ENCODE data around the gene TCP11L2.

The TCP11L2 gene

DNA sequence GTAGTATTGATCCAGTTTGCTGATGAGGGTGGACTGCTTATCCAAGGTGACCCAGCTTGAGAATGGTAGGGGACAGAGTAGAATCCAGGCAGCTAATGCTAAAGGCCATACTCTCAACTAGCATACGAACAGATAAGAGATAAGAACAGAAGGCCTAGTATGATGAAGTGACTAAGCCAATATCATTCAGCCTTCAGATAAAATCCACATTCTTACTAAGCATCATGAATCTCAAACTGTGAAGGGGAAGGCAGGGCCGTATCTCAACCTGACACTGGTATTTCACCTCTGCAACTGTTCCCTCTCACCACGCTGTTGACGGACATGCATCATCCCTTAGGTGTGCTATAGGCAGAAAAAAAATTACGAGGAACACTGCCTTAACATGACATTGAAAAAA is 46.6 kb upstream of the TCP11L2 start:
- Histone ChIP-seq H3K4me3 (ENCODE audit: low read length) (no peak overlapping the region), H3K27me3 (ENCODE audit: control insufficient read depth, low read length) (no peaks in the 10 kb centered on the region), H3K4me2 (ENCODE audit: low read length) (no peak overlapping the region), H3K4me1 (ENCODE audit: control insufficient read depth, low read length) (peaks cover 10% of the 10 kb centered on the region), H3K9me3 (ENCODE audit: control insufficient read depth, insufficient read depth, low read length) (no peaks in the 10 kb centered on the region), H3K36me3 (ENCODE audit: control insufficient read depth, low read length) (no peaks in the 10 kb centered on the region), H4K20me1 (ENCODE audit: control insufficient read depth, insufficient read depth, low read depth, low read length) (no peaks in the 10 kb centered on the region), H3K9me2 (replicated peaks; ENCODE audit: control insufficient read depth, low read length) (no peaks in the 10 kb centered on the region), H3K79me2 (ENCODE audit: control insufficient read depth, low read length) (no peaks in the 10 kb centered on the region), H3F3A (ENCODE audit: control insufficient read depth, insufficient read depth) (no peaks in the 10 kb centered on the region), H3K27ac (ENCODE audit: low read depth, low read length) (no peak overlapping the region)
- TF ChIP-seq, protein P1, sequence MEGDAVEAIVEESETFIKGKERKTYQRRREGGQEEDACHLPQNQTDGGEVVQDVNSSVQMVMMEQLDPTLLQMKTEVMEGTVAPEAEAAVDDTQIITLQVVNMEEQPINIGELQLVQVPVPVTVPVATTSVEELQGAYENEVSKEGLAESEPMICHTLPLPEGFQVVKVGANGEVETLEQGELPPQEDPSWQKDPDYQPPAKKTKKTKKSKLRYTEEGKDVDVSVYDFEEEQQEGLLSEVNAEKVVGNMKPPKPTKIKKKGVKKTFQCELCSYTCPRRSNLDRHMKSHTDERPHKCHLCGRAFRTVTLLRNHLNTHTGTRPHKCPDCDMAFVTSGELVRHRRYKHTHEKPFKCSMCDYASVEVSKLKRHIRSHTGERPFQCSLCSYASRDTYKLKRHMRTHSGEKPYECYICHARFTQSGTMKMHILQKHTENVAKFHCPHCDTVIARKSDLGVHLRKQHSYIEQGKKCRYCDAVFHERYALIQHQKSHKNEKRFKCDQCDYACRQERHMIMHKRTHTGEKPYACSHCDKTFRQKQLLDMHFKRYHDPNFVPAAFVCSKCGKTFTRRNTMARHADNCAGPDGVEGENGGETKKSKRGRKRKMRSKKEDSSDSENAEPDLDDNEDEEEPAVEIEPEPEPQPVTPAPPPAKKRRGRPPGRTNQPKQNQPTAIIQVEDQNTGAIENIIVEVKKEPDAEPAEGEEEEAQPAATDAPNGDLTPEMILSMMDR (IDR thresholded peaks at IDR 0.05; ENCODE audit: low read depth, low read length, poor library complexity, severe bottlenecking), result no peak
- TF ChIP-seq EZH2phosphoT487 (IDR thresholded peaks at IDR 0.05; ENCODE audit: borderline replicate concordance, low read length), result no peak

DNA sequence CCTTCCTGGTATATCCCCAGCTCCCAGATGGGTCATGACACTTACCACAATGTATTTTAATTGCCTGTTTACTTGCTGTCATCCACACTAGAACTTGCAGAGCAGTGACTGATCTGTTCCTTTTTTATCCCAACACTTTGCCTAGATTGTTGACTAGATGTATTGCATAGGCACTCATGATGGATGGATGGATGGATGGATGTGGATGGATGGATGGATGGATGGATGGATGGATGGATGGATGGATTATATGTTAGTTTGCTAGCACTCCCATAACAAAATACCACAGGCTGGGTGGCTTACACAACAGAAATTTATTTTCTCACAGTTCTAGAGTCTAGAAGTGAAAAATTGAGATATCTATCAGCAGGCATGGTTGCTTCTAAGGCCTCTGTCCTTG is 46.0 kb upstream of the TCP11L2 start:
- H3K4me2 ChIP-seq (ENCODE audit: low read length), result no peak overlapping the region
- no peaks in the 10 kb centered on the region for H3K36me3 ChIP-seq (ENCODE audit: control insufficient read depth, low read length)
- no peaks in the 10 kb centered on the region for H3K9me2 ChIP-seq (replicated peaks; ENCODE audit: control insufficient read depth, low read length)
- H3K4me3 ChIP-seq (ENCODE audit: low read length), result no peak overlapping the region
- no peaks in the 10 kb centered on the region for H3K79me2 ChIP-seq (ENCODE audit: control insufficient read depth, low read length)
- TF ChIP-seq, protein P1 (IDR thresholded peaks at IDR 0.05; ENCODE audit: low read depth, low read length, poor library complexity, severe bottlenecking), result no peak
- no peak for TF ChIP-seq EZH2phosphoT487 (IDR thresholded peaks at IDR 0.05; ENCODE audit: borderline replicate concordance, low read length)
- H4K20me1 ChIP-seq (ENCODE audit: control insufficient read depth, insufficient read depth, low read depth, low read length), result no peaks in the 10 kb centered on the region
- H3K4me1 ChIP-seq (ENCODE audit: control insufficient read depth, low read length), result peaks cover 5% of the 10 kb centered on the region
- H3K9me3 ChIP-seq (ENCODE audit: control insufficient read depth, insufficient read depth, low read length), result no peaks in the 10 kb centered on the region
- no peak overlapping the region for H3K27ac ChIP-seq (ENCODE audit: low read depth, low read length)
- no peaks in the 10 kb centered on the region for H3K27me3 ChIP-seq (ENCODE audit: control insufficient read depth, low read length)
- H3F3A ChIP-seq (ENCODE audit: control insufficient read depth, insufficient read depth), result no peaks in the 10 kb centered on the region

DNA sequence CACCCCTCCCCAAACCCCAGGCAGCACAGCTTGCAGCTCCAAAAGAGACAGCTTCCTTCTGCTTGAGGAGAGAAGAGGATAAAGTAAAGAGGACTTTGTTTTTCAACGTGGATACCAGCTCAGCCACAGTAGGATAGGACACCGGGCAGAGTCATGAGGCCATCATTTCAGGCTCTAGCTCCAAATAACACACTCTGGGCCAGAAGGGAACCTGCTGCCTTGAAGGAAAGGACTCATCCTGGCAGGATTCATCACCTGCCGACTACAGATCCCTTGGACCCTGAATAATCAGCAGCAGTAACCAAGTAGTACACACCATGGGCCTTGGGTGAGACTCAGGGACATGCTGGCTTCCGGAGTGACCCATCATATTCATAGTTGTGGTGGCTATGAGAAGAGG is 44.3 kb upstream of the TCP11L2 start:
- H3F3A ChIP-seq (ENCODE audit: control insufficient read depth, insufficient read depth), result no peaks in the 10 kb centered on the region
- TF ChIP-seq EZH2phosphoT487 (IDR thresholded peaks at IDR 0.05; ENCODE audit: borderline replicate concordance, low read length), result no peak
- TF ChIP-seq, protein P1 (IDR thresholded peaks at IDR 0.05; ENCODE audit: low read depth, low read length, poor library complexity, severe bottlenecking), result no peak

DNA sequence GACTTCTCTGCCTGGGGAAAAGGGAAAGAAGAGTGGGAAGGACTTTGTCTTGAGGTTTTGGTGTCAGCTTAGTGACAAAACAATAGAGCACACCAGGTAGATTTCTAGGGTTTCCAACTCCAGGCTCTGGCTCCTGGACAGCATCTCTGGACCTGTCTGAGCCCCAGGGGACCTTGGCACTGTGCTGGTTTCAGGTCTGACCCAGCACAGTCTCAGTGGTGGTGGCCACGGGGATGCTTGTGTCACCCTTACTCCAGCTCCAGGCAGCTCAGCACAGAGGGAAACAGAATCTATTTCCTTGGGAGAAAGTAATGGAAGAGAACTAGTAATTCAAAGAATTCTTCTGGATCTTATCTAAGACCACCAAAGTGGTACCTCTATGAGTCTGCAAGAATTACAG is 43.6 kb upstream of the TCP11L2 start:
- Histone ChIP-seq H3K4me1 (ENCODE audit: control insufficient read depth, low read length) (no peaks in the 10 kb centered on the region), H3K79me2 (ENCODE audit: control insufficient read depth, low read length) (no peaks in the 10 kb centered on the region), H3K36me3 (ENCODE audit: control insufficient read depth, low read length) (no peaks in the 10 kb centered on the region), H4K20me1 (ENCODE audit: control insufficient read depth, insufficient read depth, low read depth, low read length) (no peaks in the 10 kb centered on the region), H3K9me2 (replicated peaks; ENCODE audit: control insufficient read depth, low read length) (no peaks in the 10 kb centered on the region), H3F3A (ENCODE audit: control insufficient read depth, insufficient read depth) (no peaks in the 10 kb centered on the region), H3K9me3 (ENCODE audit: control insufficient read depth, insufficient read depth, low read length) (no peaks in the 10 kb centered on the region), H3K27me3 (ENCODE audit: control insufficient read depth, low read length) (no peaks in the 10 kb centered on the region), H3K4me3 (ENCODE audit: low read length) (no peak overlapping the region), H3K4me2 (ENCODE audit: low read length) (no peak overlapping the region), H3K27ac (ENCODE audit: low read depth, low read length) (no peak overlapping the region)
- TF ChIP-seq, protein P1 (IDR thresholded peaks at IDR 0.05; ENCODE audit: low read depth, low read length, poor library complexity, severe bottlenecking), result no peak
- no peak for TF ChIP-seq EZH2phosphoT487 (IDR thresholded peaks at IDR 0.05; ENCODE audit: borderline replicate concordance, low read length)

More for the DNA sequence above, 44.3 kb upstream of the TCP11L2 start:
- Histone ChIP-seq H3K36me3 (ENCODE audit: control insufficient read depth, low read length) (no peaks in the 10 kb centered on the region), H3K9me3 (ENCODE audit: control insufficient read depth, insufficient read depth, low read length) (no peaks in the 10 kb centered on the region), H3K27ac (ENCODE audit: low read depth, low read length) (no peak overlapping the region), H3K27me3 (ENCODE audit: control insufficient read depth, low read length) (no peaks in the 10 kb centered on the region), H3K9me2 (replicated peaks; ENCODE audit: control insufficient read depth, low read length) (no peaks in the 10 kb centered on the region), H4K20me1 (ENCODE audit: control insufficient read depth, insufficient read depth, low read depth, low read length) (no peaks in the 10 kb centered on the region), H3K4me2 (ENCODE audit: low read length) (no peak overlapping the region), H3K4me3 (ENCODE audit: low read length) (no peak overlapping the region), H3K79me2 (ENCODE audit: control insufficient read depth, low read length) (no peaks in the 10 kb centered on the region), H3K4me1 (ENCODE audit: control insufficient read depth, low read length) (no peaks in the 10 kb centered on the region)

Measured in DOHH2 (cell line).